CD14-positive monocyte (primary cell): Measurements from ENCODE around the gene SCRN2. TPM values are rescaled to one million over a fixed set of nuclear protein-coding genes. Genes with fewer than 3 reads are reported as not detected.

ENCODE experiments used
- DNase-seq, 3 donors: peaks; one replicate each; pipeline ENCODE4 v3.0.0-alpha.2; 2011 to 2022
- H2AFZ ChIP-seq: 2 replicates; pipeline ENCODE4 v1.6.0; 2012; ENCODE audit warnings: mild to moderate bottlenecking, low read depth, low read length, inconsistent platforms; ENCODE audit not compliant: insufficient read depth, poor library complexity, severe bottlenecking
- H3K27ac ChIP-seq, 2 donors: 1 replicate in 1 of 2; 2 replicates in 1 of 2; pipeline ENCODE4 v1.5.1; 2012 to 2013; ENCODE audit warnings: low read length in 2 of 2, control low read depth in 1 of 2, inconsistent platforms in 1 of 2, low read depth in 1 of 2, mild to moderate bottlenecking in 1 of 2
- H3K27me3 ChIP-seq, 2 donors: one replicate each; pipeline versions ENCODE4 v1.6.0 to v1.6.1; 2011 to 2013; ENCODE audit warnings: low read length in 2 of 2; ENCODE audit not compliant: control insufficient read depth in 2 of 2, insufficient read depth in 2 of 2
- H3K36me3 ChIP-seq, 2 donors: replicated peaks in 1 of 2; 1 replicate in 1 of 2; 2 replicates in 1 of 2; pipeline versions ENCODE4 v1.5.1 to v1.6.1; 2012 to 2013; ENCODE audit warnings: low read length in 2 of 2, control low read depth in 1 of 2, inconsistent platforms in 1 of 2, mild to moderate bottlenecking in 1 of 2; ENCODE audit not compliant: insufficient read depth in 2 of 2, control insufficient read depth in 1 of 2
- H3K4me1 ChIP-seq, 2 donors: 1 replicate in 1 of 2; 2 replicates in 1 of 2; pipeline versions ENCODE4 v1.5.1 to v1.6.1; 2012 to 2013; ENCODE audit warnings: low read length in 2 of 2, control low read depth in 1 of 2, inconsistent platforms in 1 of 2, mild to moderate bottlenecking in 1 of 2, moderate library complexity in 1 of 2; ENCODE audit not compliant: insufficient read depth in 2 of 2, control insufficient read depth in 1 of 2
- H3K4me2 ChIP-seq: replicated peaks from 2 replicates; pipeline ENCODE3; 2012; ENCODE audit warnings: low read length, moderate library complexity, mild to moderate bottlenecking; ENCODE audit not compliant: poor library complexity, severe bottlenecking; ENCODE audit errors: extremely low read depth
- H3K4me3 ChIP-seq, 3 experiments: fragments of 200-600 bp in 1 of 3; sonication (generic) in 1 of 3; replicated peaks in 1 of 3; 1 replicate in 2 of 3; 2 replicates in 1 of 3; pipeline ENCODE4 v1.5.1; 2011 to 2013; ENCODE audit warnings: low read length in 3 of 3, mild to moderate bottlenecking in 3 of 3, control low read depth in 2 of 3, low read depth in 2 of 3, inconsistent platforms in 1 of 3, moderate library complexity in 1 of 3
- H3K79me2 ChIP-seq: 2 replicates; pipeline ENCODE4 v1.6.0; 2012; ENCODE audit warnings: mild to moderate bottlenecking, control low read depth, inconsistent platforms, low read length, moderate library complexity; ENCODE audit not compliant: insufficient read depth
- H3K9ac ChIP-seq: 2 replicates; pipeline ENCODE4 v1.6.0; 2017; ENCODE audit warnings: low read length, mild to moderate bottlenecking; ENCODE audit not compliant: insufficient read depth, poor library complexity, severe bottlenecking
- H3K9me3 ChIP-seq, 2 donors: replicated peaks in 1 of 2; 1 replicate in 1 of 2; 2 replicates in 1 of 2; pipeline versions ENCODE4 v1.5.1 to v1.6.1; 2012 to 2013; ENCODE audit warnings: low read length in 2 of 2, control low read depth in 1 of 2; ENCODE audit not compliant: control insufficient read depth in 1 of 2, insufficient read depth in 1 of 2
- H4K20me1 ChIP-seq: 2 replicates; pipeline ENCODE4 v1.6.0; 2012; ENCODE audit warnings: mild to moderate bottlenecking, low read length, control low read depth, moderate library complexity; ENCODE audit not compliant: insufficient read depth
- H3K27ac Mint-ChIP-seq, 7 donors: one replicate each; pipeline ENCODE4 v1.8.0; 2020; ENCODE audit warnings: mild to moderate bottlenecking in 7 of 7, mixed read lengths in 7 of 7, moderate library complexity in 6 of 7, inconsistent platforms in 2 of 7
- H3K27me3 Mint-ChIP-seq, 3 donors: one replicate each; pipeline ENCODE4 v1.8.0; 2021 to 2022; ENCODE audit warnings: low read depth in 3 of 3, mild to moderate bottlenecking in 3 of 3, mixed read lengths in 3 of 3, moderate library complexity in 3 of 3, inconsistent platforms in 1 of 3
- H3K36me3 Mint-ChIP-seq, 2 donors: one replicate each; pipeline ENCODE4 v1.8.0; 2020; ENCODE audit warnings: mixed read lengths in 2 of 2, inconsistent platforms in 1 of 2, mild to moderate bottlenecking in 1 of 2
- H3K4me1 Mint-ChIP-seq: one replicate; pipeline ENCODE4 v1.8.0; 2020; ENCODE audit warnings: mild to moderate bottlenecking, mixed read lengths
- H3K4me3 Mint-ChIP-seq, 2 donors: one replicate each; pipeline ENCODE4 v1.8.0; 2020; ENCODE audit warnings: mild to moderate bottlenecking in 2 of 2, mixed read lengths in 2 of 2, moderate library complexity in 1 of 2
- H3K9me3 Mint-ChIP-seq, 7 donors: one replicate each; pipeline ENCODE4 v1.8.0; 2020 to 2022; ENCODE audit warnings: mixed read lengths in 7 of 7, mild to moderate bottlenecking in 6 of 7, moderate library complexity in 6 of 7, inconsistent platforms in 2 of 7
- WGBS: methylation state at CpG from one replicate; pipeline ENCODE4 v1.1.5; 2013; ENCODE audit warnings: missing lambda C conversion rate; ENCODE audit not compliant: insufficient coverage; 5-methylcytosine and 5-hydroxymethylcytosine counted together
- intact Hi-C, 2 donors: fragments of 100-400 bp; cut with micrococcal nuclease; formaldehyde crosslinking; loops; one replicate each; pipeline versions ENCODE4 v1.15.0 to v1.15.1; 2023
- polyA plus RNA-seq, 3 donors: library from polyadenylated mRNA; depleted of rRNA in 1 of 3; unstranded in 2 of 3; stranded (reverse) in 1 of 3; fragments of 300-500 nt in 2 of 3; fragments of >200 nt in 1 of 3; fragmentation: Illumina TruSeq in 2 of 3; gene quantifications; 1 replicate in 2 of 3; 2 replicates in 1 of 3; pipeline ENCODE4 v1.2.3, GENCODE V29; 2012 to 2021
- TF ChIP-seq, protein P1 (sequence below): fragments of 200-600 bp; IDR thresholded peaks from one replicate; pipeline ENCODE4 v1.8.0; 2022; ENCODE audit warnings: antibody characterized with exemption, mild to moderate bottlenecking

The SCRN2 gene
- polyA plus RNA-seq, 3 donors, result 13.2 to 45.1 (median 14.5) TPM

DNA sequence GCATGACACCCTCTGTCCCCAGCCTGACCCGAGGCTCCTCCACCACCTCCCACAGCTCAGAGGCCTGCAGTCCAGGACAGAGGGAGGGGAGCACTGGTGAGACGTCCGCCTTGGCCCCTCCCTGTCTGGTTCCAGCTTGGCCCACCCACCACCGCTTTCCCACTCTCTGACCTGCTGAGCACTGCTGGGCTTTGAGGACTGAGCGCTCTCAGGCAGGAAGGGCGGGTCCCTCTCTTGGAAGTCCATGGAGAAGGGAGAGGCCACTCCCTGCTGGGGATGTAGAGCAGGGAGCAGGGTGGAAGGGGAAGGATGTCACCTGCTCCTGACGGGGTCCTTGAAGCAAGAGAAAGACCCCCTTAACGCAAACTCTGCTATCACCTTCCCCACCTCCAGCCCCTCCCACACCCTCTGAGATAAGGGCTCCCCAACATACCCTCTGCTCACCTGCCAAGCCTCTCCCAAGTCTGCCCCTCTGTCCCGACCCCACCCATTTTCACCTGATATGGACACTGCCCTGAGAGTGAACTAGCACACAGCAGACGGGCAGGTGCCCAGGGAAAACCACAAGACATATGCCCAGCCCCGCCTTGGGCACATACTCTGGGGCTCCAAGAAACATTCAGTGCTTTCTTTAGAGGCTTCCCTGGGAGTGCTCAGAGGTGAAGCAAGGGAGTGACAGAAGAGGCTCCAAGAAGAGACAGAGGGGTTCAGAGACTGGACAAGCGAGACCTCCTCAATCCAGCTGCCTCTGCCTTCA is 20.9 kb downstream of the SCRN2 start:
- Histone ChIP-seq H2AFZ (peak overlapping the region; percentile 87), H3K9me3 (no peaks in the 10 kb centered on the region), H3K4me3 (no peak overlapping the region), H4K20me1 (no peaks in the 10 kb centered on the region), H3K4me2 (peak overlapping the region; percentile 80), H3K27ac (peak overlapping the region in 1 of 2 donors; percentile 42), H3K9ac (no peak overlapping the region), H3K36me3 (peaks cover 50 to 64% of the 10 kb centered on the region in 2 donors), H3K79me2 (peaks cover 8% of the 10 kb centered on the region), H3K27me3 (no peaks in the 10 kb centered on the region), H3K4me1 (peaks cover 22 to 25% of the 10 kb centered on the region in 2 donors)
- TF ChIP-seq, protein P1, sequence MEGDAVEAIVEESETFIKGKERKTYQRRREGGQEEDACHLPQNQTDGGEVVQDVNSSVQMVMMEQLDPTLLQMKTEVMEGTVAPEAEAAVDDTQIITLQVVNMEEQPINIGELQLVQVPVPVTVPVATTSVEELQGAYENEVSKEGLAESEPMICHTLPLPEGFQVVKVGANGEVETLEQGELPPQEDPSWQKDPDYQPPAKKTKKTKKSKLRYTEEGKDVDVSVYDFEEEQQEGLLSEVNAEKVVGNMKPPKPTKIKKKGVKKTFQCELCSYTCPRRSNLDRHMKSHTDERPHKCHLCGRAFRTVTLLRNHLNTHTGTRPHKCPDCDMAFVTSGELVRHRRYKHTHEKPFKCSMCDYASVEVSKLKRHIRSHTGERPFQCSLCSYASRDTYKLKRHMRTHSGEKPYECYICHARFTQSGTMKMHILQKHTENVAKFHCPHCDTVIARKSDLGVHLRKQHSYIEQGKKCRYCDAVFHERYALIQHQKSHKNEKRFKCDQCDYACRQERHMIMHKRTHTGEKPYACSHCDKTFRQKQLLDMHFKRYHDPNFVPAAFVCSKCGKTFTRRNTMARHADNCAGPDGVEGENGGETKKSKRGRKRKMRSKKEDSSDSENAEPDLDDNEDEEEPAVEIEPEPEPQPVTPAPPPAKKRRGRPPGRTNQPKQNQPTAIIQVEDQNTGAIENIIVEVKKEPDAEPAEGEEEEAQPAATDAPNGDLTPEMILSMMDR, result no peak
- DNase-seq, result no peak
- H3K27ac Mint-ChIP-seq, result peak overlapping the region in 2 of 7 donors; percentile 79 to 88
- peaks cover 29% of the 10 kb centered on the region for H3K4me1 Mint-ChIP-seq
- intact Hi-C loops, result no loop called here
- peak overlapping the region; percentile 81 to 93 for H3K4me3 Mint-ChIP-seq
- WGBS, result 80% methylated on average over 2 of the region's 12 CpGs
- H3K36me3 Mint-ChIP-seq, result peaks cover 50 to 62% of the 10 kb centered on the region in 2 donors
- H3K27me3 Mint-ChIP-seq, result no peaks in the 10 kb centered on the region
- no peaks in the 10 kb centered on the region for H3K9me3 Mint-ChIP-seq

DNA sequence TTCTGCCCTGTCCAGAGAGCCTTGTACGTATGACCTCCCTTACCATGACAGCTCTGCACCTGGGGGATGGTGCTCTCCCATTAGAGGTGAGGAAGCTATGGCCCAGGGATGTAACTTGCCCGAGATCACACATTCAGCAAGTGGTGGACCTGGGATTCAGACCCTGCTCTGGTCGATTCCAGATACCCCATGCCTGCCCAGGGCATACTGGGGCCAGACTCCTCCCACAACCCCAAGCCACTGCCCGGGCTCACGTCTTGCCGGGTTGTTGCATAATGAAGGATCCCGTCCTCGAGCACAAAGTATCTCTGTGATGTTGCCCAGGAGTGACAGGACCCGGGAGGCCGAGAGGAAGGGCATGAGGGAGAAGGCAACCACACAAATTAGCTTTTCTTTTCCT is 21.6 kb downstream of the SCRN2 start:
- Mint-ChIP-seq H3K27ac (peak overlapping the region in 1 of 7 donors; percentile 26), H3K4me3 (no peak overlapping the region), H3K36me3 (peaks cover 54 to 62% of the 10 kb centered on the region in 2 donors), H3K9me3 (no peaks in the 10 kb centered on the region), H3K27me3 (no peaks in the 10 kb centered on the region), H3K4me1 (peaks cover 29% of the 10 kb centered on the region)
- Histone ChIP-seq H3K4me2 (no peak overlapping the region), H4K20me1 (no peaks in the 10 kb centered on the region), H2AFZ (no peak overlapping the region), H3K27me3 (no peaks in the 10 kb centered on the region), H3K27ac (peak overlapping the region in 1 of 2 donors; percentile 26), H3K9me3 (no peaks in the 10 kb centered on the region), H3K36me3 (peaks cover 52 to 65% of the 10 kb centered on the region in 2 donors), H3K4me3 (no peak overlapping the region), H3K9ac (no peak overlapping the region), H3K4me1 (peaks cover 22 to 25% of the 10 kb centered on the region in 2 donors), H3K79me2 (peaks cover 8% of the 10 kb centered on the region)
- intact Hi-C loops, result no loop called here
- no peak for DNase-seq
- 82% methylated on average over 3 of the region's 10 CpGs for WGBS
- TF ChIP-seq, protein P1, result no peak
